ENCODE results near the gene DHRS11. TPM values are rescaled to one million over a fixed set of nuclear protein-coding genes. Genes with fewer than 3 reads are reported as not detected.

DHRS11 gene
- total and polyA plus RNA-seq, 3 experiments from 2014 or later, result 4.3 to 13.0 (median 11.1) TPM

GRCh38 chr17:36647636-36648035, 56.0 kb downstream of the DHRS11 start:
- Histone ChIP-seq H3K27me3 (ENCODE audit: insufficient read depth, low read length, poor library complexity, severe bottlenecking) (peaks cover 21% of the 10 kb centered on the region), H3K4me1 (ENCODE audit: insufficient read depth, low read length) (peaks cover 5% of the 10 kb centered on the region), H3K4me3 (ENCODE audit: low read length) (no peak overlapping the region), H3K9me3 (ENCODE audit: low read length) (no peaks in the 10 kb centered on the region), H3K27ac (ENCODE audit: low read depth, low read length) (no peak overlapping the region), H3K36me3 (ENCODE audit: insufficient read depth, low read length) (no peaks in the 10 kb centered on the region)
- ChIA-PET POLR2A (no interaction called here), CTCF (interaction anchor here (1.3 kb wide), 1 partner anchor 14 kb away, joined by 3 read pairs; no protein-coding TSS in a partner anchor)
- no peak for DNase-seq
- no peak overlapping the region for H3K4me3 Mint-ChIP-seq
- peaks cover 4 to 5% (median 5%) of the 10 kb centered on the region in 3 donors for H3K4me1 Mint-ChIP-seq
- peaks cover 0 to 7% (median 0%) of the 10 kb centered on the region in 3 donors for H3K36me3 Mint-ChIP-seq
- no peak overlapping the region for H3K27ac Mint-ChIP-seq
- peaks cover 31 to 72% of the 10 kb centered on the region in 2 donors for H3K27me3 Mint-ChIP-seq
- no peaks in the 10 kb centered on the region for H3K9me3 Mint-ChIP-seq

- Mint-ChIP-seq H3K4me3 (no peak overlapping the region), H3K27me3 (peaks cover 17 to 63% of the 10 kb centered on the region in 2 donors), H3K36me3 (peaks cover 0 to 7% (median 0%) of the 10 kb centered on the region in 3 donors), H3K4me1 (no peaks in the 10 kb centered on the region), H3K9me3 (no peaks in the 10 kb centered on the region), H3K27ac (no peak overlapping the region)
- Histone ChIP-seq H3K36me3 (ENCODE audit: insufficient read depth, low read length) (no peaks in the 10 kb centered on the region), H3K4me1 (ENCODE audit: insufficient read depth, low read length) (no peaks in the 10 kb centered on the region), H3K4me3 (ENCODE audit: low read length) (no peak overlapping the region), H3K27ac (ENCODE audit: low read depth, low read length) (no peak overlapping the region), H3K27me3 (ENCODE audit: insufficient read depth, low read length, poor library complexity, severe bottlenecking) (peaks cover 6% of the 10 kb centered on the region), H3K9me3 (ENCODE audit: low read length) (no peaks in the 10 kb centered on the region)
- ChIA-PET CTCF (no interaction called here), POLR2A (no interaction called here)
- no peak for DNase-seq
These were observed 58.6 kb downstream of the DHRS11 start for GRCh38 chr17:36650096-36650775.

Other genes with a start within 250 kb of the DHRS11 start
- gene TBC1D3H, start 203.4 kb upstream of the DHRS11 start, total RNA-seq, result not detected
- gene TBC1D3H, start 203.4 kb upstream of the DHRS11 start, polyA plus RNA-seq, result not detected
- gene ZNHIT3, start 105.2 kb upstream of the DHRS11 start, total RNA-seq, result 10 to 100 TPM; 57.6 to 60.8 TPM
- gene ZNHIT3, start 105.2 kb upstream of the DHRS11 start, polyA plus RNA-seq, result 89.4 TPM
- 100 to 1,000 TPM; 133 to 138 TPM for gene MYO19, start 57.0 kb upstream of the DHRS11 start, total RNA-seq
- gene MYO19, start 57.0 kb upstream of the DHRS11 start, polyA plus RNA-seq, result 5.0 TPM
- gene PIGW, start 56.9 kb upstream of the DHRS11 start, total RNA-seq, result 10 to 100 TPM; 42.2 to 43.0 TPM
- 11.4 TPM for gene PIGW, start 56.9 kb upstream of the DHRS11 start, polyA plus RNA-seq
- gene GGNBP2, start 47.0 kb upstream of the DHRS11 start, total RNA-seq, result 10 to 100 TPM; 65.1 to 67.0 TPM
- gene GGNBP2, start 47.0 kb upstream of the DHRS11 start, polyA plus RNA-seq, result 63.3 TPM
- gene MRM1, start 9.7 kb downstream of the DHRS11 start, total RNA-seq, result 10 to 100 TPM; 24.7 to 24.9 TPM
- gene MRM1, start 9.7 kb downstream of the DHRS11 start, polyA plus RNA-seq, result 5.3 TPM

Measured in CD8-positive, alpha-beta memory T cell (primary cell).